Right lobe of liver (tissue), 6 donors: ENCODE measurements around the gene FRMD4B. TPM values are rescaled to one million over a fixed set of nuclear protein-coding genes. Genes with fewer than 3 reads are reported as not detected.

Experiments used
- ATAC-seq, 4 donors: fragments of 200-7000 bp; cut with Tn5 transposase; one replicate each; pipeline ENCODE4 v1.9.1; 2020; ENCODE audit warnings: mild to moderate bottlenecking in 4 of 4, moderate library complexity in 4 of 4
- DNase-seq, 3 donors: peaks; one replicate each; pipeline ENCODE4 v3.0.0-alpha.2; 2020
- H3K27ac ChIP-seq, 3 donors: fragments of 200-600 bp; one replicate each; pipeline ENCODE4 v1.8.0; 2022
- H3K27me3 ChIP-seq, 2 donors: fragments of 200-600 bp; one replicate each; pipeline ENCODE4 v1.8.0; 2022
- H3K36me3 ChIP-seq, 4 donors: fragments of 200-600 bp; sonication (generic) in 1 of 4; one replicate each; pipeline versions ENCODE4 v1.5.1 to v1.8.0; 2017 to 2022; ENCODE audit warnings: control low read depth in 1 of 4
- H3K4me1 ChIP-seq, 4 donors: fragments of 200-600 bp; sonication (generic) in 1 of 4; one replicate each; pipeline versions ENCODE4 v1.5.1 to v1.8.0; 2017 to 2022; ENCODE audit warnings: control low read depth in 1 of 4
- H3K4me3 ChIP-seq, 3 donors: fragments of 200-600 bp; one replicate each; pipeline ENCODE4 v1.8.0; 2022
- H3K9me3 ChIP-seq, 4 donors: fragments of 200-600 bp; sonication (generic) in 1 of 4; one replicate each; pipeline versions ENCODE4 v1.5.1 to v1.8.0; 2017 to 2022; ENCODE audit warnings: control low read depth in 1 of 4
- POLR2A ChIP-seq: fragments of 450-650 bp; IDR thresholded peaks from one replicate; pipeline ENCODE4 v1.6.1; 2017; ENCODE audit warnings: antibody characterized with exemption, mild to moderate bottlenecking
- WGBS: methylation state at CpG from one replicate; pipeline ENCODE4 v1.1.6; 2018; ENCODE audit warnings: low coverage, low lambda C conversion rate; ENCODE audit not compliant: insufficient coverage; ENCODE audit errors: missing lambda C conversion rate; 5-methylcytosine and 5-hydroxymethylcytosine counted together
- intact Hi-C, 2 donors: fragments of 100-400 bp; cut with DNase I; formaldehyde crosslinking; loops; one replicate each; pipeline versions ENCODE4 v1.11.2 to v1.14.1; 2022
- total RNA-seq, 6 experiments: library from RNA; depleted of rRNA in 2 of 6; stranded (reverse); fragments of >200 nt in 2 of 6; fragmentation: NEBNext Ultra II Directional in 3 of 6; extraction: Animal tissue kit (Norgen Biotek cat#: 25700) in 3 of 6; gene quantifications; one replicate each; pipeline versions ENCODE4 v1.1.0 to v1.2.4, GENCODE V29; 2016 to 2023
- TF ChIP-seq, protein P1 (sequence below), 4 donors: fragments of 200-600 bp in 3 of 4; fragments of 450-650 bp in 1 of 4; IDR thresholded peaks; one replicate each; pipeline versions ENCODE4 v1.5.1 to v1.8.0; 2016 to 2022; ENCODE audit warnings: antibody characterized with exemption in 4 of 4, mild to moderate bottlenecking in 2 of 4
- donor health status: DM: no; HTN: yes; CAD: no.
- donor health status: DM: no; HTN: no; CAD: no.
- donor health status: DM: no; HTN: no; CAD: no.
- donor health status: DM: no; HTN: yes; CAD: no.
- donor health status: DM: no; HTN: yes; CAD: no.

FRMD4B gene
- total RNA-seq, 6 experiments from 2014 or later = 9.2 to 21.0 (median 12.3) TPM

DNA sequence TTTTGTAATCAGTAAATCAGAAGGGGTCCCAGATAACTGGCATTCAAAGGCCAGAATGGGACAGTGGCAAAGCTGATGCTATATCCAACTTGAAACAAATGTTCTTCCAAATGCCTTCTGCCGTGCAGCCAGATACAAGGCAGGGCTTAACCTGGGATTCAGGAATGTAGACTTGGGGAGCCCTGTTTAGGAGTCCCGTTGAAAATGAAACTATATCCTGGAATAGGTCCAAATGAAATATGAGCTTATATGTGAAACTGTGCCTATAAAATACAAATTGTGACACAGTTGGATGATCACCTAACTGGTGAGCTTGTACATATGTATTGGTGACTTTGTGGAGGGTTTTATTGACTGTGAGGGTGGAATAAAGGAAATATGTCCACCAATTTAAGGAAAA is 28.7 kb downstream of the FRMD4B start:
- Histone ChIP-seq H3K9me3 (no peaks in the 10 kb centered on the region), H3K36me3 (no peaks in the 10 kb centered on the region), H3K4me3 (no peak overlapping the region), H3K27ac (no peak overlapping the region), H3K27me3 (no peaks in the 10 kb centered on the region), H3K4me1 (no peaks in the 10 kb centered on the region)
- 42% methylated on average over 2 of the region's 2 CpGs for WGBS
- TF ChIP-seq POLR2A = no peak
- TF ChIP-seq, protein P1, sequence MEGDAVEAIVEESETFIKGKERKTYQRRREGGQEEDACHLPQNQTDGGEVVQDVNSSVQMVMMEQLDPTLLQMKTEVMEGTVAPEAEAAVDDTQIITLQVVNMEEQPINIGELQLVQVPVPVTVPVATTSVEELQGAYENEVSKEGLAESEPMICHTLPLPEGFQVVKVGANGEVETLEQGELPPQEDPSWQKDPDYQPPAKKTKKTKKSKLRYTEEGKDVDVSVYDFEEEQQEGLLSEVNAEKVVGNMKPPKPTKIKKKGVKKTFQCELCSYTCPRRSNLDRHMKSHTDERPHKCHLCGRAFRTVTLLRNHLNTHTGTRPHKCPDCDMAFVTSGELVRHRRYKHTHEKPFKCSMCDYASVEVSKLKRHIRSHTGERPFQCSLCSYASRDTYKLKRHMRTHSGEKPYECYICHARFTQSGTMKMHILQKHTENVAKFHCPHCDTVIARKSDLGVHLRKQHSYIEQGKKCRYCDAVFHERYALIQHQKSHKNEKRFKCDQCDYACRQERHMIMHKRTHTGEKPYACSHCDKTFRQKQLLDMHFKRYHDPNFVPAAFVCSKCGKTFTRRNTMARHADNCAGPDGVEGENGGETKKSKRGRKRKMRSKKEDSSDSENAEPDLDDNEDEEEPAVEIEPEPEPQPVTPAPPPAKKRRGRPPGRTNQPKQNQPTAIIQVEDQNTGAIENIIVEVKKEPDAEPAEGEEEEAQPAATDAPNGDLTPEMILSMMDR (IDR thresholded peaks at IDR 0.05) = no peak
- no peak for DNase-seq
- intact Hi-C loops = no loop called here
- ATAC-seq = no peak

DNA sequence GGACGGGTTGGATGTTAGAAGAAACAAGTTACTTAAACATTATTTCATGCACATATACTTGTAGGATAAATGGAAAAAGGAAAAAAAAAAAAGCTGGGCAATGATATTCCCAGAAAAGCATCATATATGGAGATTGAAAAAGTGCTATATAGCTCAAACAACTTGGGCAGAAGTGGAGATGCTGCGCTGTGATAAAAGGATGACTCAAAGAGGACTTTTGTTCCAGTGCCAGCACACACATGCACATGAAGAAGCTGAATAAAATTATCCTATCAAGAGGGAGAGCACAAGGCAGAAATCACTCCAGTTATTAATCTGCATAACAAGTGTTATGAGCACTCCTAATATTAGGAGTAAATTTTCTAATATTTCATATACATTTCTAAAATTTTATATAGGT is 30.9 kb downstream of the FRMD4B start:
- no peaks in the 10 kb centered on the region for H3K4me1 ChIP-seq
- intact Hi-C loops = no loop called here
- WGBS = 42% methylated on average over 2 of the region's 2 CpGs
- H3K27ac ChIP-seq = no peak overlapping the region
- DNase-seq (no peak), ATAC-seq (no peak)
- TF ChIP-seq, protein P1 (IDR thresholded peaks at IDR 0.05) = no peak
- TF ChIP-seq POLR2A = no peak
- no peaks in the 10 kb centered on the region for H3K36me3 ChIP-seq
- H3K4me3 ChIP-seq = no peak overlapping the region
- no peaks in the 10 kb centered on the region for H3K27me3 ChIP-seq
- H3K9me3 ChIP-seq = no peaks in the 10 kb centered on the region

DNA sequence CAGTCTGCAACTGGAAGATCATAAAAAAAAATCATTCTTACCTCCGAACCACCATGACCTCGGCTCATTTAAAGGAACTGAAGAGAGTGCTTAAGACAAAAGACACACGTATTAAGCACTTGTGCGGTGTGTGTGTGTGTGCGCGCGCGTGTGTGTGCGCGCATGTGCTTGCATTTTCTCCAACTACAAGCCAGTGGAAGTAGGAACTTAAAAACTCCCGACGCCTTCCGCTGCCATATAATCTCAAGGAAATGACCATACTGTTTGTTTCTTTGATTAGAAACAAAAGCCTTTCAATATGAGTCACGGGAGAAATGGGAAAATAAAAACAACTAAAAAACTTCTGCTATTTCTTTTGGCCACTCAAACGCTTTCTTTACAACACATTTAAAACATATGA is 32.4 kb downstream of the FRMD4B start:
- intact Hi-C loops = no loop called here
- TF ChIP-seq, protein P1 (IDR thresholded peaks at IDR 0.05) = no peak
- no peak for TF ChIP-seq POLR2A
- Histone ChIP-seq H3K27ac (peak overlapping the region in 1 of 3 donors; percentile 70), H3K36me3 (no peaks in the 10 kb centered on the region), H3K27me3 (no peaks in the 10 kb centered on the region), H3K4me1 (no peaks in the 10 kb centered on the region), H3K9me3 (no peaks in the 10 kb centered on the region), H3K4me3 (peak overlapping the region in 2 of 3 donors; percentile 5 to 12)
- DNase-seq = peak in 2 of 3 donors; percentile 37 to 48
- peak; percentile 70 to 86 (median 78) for ATAC-seq
- 40% methylated on average over 15 of the region's 15 CpGs for WGBS

DNA sequence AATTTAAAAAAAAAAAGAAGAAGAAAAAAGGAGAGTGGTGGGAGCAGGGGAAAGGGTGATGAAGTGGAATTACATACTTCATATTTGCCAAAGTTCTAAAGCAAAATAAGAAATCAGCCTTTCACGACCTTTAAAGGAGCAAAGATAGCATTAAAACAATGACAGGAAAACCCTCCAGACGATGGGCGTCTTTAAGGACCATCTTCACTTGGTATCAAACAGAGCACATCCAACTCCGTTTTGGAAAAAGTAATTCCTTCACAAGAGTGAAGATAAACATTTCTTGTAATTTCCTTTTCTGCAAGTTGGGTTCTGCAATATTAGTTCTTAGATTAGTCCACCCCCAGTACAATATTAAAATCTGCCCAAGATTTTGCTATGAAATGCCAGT is 32.8 kb downstream of the FRMD4B start:
- Histone ChIP-seq H3K4me3 (peak overlapping the region in 2 of 3 donors; percentile 5 to 12), H3K27ac (peak overlapping the region in 1 of 3 donors; percentile 70), H3K4me1 (no peaks in the 10 kb centered on the region), H3K27me3 (no peaks in the 10 kb centered on the region), H3K36me3 (no peaks in the 10 kb centered on the region), H3K9me3 (no peaks in the 10 kb centered on the region)
- TF ChIP-seq POLR2A = no peak
- TF ChIP-seq, protein P1 (IDR thresholded peaks at IDR 0.05) = no peak
- intact Hi-C loops = no loop called here
- WGBS = 29% methylated on average over 4 of the region's 4 CpGs
- ATAC-seq (peak; percentile 32 to 57 (median 38)), DNase-seq (no peak)
